Forelimb muscle (tissue), 1 donor: ENCODE data around the gene SFTA2. TPM values are rescaled to one million over a fixed set of nuclear protein-coding genes. Genes with fewer than 3 reads are reported as not detected.
"Not testable (repeated sequence)": the region's sequence is repeated elsewhere in the genome, so short reads cannot be mapped to it uniquely, and the experiment has no call there.

Experiments
- DNase-seq: peaks from one replicate; pipeline ENCODE4 v3.0.0-alpha.2; 2013; ENCODE audit warnings: low read depth
- polyA plus RNA-seq: library from polyadenylated mRNA; unstranded; fragments of 120-200 nt; gene quantifications from one replicate; pipeline ENCODE4 v1.2.1, GENCODE V29; 2013; ENCODE audit not compliant: insufficient read length

SFTA2 gene
- polyA plus RNA-seq, 1 donor = not detected

- no peak for DNase-seq
Measured at GRCh38 chr6:30912746-30913520, 19.0 kb downstream of the SFTA2 start.

DNA sequence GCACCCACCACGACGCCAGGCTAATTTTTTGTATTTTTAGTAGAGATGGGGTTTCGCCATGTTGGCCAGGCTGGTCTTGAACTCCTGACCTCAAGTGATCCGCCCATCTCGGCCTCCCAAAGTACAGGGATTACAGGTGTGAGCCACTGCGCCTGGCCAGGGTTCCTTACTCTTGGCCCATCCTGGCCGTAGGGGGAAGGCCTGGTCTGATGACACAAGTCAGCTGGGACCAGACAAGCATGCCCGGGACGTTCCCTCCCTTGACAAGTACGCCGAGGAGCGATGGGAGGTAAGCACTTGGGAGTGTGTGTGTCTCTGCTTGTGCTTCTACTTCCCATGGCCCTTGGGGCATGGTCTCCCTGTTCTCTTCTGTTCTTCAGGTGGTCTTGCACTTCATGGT lies 21.5 kb downstream of the SFTA2 start:
- DNase-seq = not testable (repeated sequence)

DNA sequence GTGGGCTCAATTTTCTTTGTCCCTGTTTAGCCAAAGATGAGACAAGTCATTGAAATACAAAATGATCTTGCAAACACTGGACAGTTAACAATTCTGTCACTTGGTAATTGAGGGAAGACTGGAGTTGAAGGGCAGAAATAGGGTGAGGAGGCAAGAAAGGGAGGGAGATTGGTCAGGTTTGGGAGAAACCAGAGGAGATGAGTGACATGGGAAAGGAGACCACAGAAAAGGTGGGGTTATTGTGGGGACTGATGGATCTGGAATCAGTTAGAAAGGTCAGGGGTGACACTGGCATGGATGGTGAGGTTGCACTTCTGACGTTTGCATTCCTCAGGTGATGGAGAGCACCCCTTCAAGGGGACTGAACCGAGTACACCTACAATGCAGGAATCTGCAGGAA lies 23.3 kb downstream of the SFTA2 start:
- DNase-seq = no peak

- DNase-seq = peak; percentile 98
Measured at GRCh38 chr6:30907758-30908591, 24.0 kb downstream of the SFTA2 start, which contains the start of gene GTF2H4. GTF2H4 (plus strand) TSS chr6:30908207.

DNA sequence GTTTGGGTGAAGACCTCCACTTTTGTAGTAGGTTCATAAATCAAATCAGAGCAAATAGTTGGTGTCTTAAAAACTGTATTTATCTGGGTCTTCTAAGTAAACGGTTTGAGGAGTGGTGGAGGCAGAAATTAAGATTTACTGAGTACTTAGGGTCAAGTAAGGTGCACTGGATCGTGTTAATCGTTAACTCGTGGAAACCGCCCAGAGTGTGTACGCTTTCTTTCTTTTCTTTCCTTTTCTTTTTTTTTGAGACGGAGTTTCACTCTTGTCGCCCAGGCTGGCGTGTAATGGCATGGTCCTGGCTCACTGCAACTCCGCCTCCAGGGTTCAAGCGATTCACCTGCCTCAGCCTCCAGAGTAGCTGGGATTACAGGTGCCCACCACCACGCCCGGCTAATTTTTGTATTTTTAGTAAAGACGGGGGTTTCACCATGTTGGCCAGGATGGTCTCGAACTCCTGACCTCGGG lies 24.6 kb downstream of the SFTA2 start:
- not testable (repeated sequence) for DNase-seq

DNA sequence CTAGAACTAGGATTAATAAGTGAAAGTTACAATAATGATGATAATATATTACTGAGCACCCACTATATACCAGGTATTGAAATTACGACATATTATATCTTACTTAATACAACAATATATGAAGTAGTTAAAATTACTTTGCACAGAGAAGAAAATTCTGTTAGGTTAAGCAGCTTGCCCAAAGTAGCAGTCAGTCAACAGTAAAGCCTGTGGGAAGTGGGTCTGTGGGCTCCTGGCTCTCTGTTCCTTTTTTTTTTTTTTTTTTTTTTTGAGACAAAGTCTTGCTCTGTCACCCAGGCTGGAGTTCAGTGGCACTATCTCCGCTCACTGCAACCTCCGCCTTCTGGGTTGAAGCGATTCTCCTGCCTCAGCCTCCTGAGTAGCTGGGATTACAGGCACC lies 28.7 kb downstream of the SFTA2 start:
- DNase-seq = no peak

- DNase-seq = no peak
Measured at GRCh38 chr6:30902709-30903108, 29.3 kb downstream of the SFTA2 start.

DNA sequence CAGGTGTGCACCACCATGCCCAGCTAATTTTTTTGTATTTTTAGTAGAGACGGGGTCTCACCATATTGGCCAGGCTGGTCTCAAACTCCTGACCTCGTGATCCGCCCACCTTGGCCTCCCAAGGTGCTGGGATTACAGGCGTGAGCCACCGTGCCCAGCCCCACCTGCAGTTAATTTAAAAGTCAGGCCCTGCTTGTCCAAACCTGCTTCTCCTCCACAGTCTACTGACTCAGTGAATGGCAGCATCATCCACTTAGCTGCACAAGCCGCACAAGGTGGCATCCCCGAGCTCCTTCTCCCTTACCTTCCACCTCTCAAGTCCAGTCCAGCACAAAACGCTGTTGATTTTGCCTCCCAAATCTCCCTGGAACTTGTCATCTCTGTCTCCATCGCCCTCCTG lies 29.8 kb downstream of the SFTA2 start:
- not testable (repeated sequence) for DNase-seq

- no peak for DNase-seq
Measured at GRCh38 chr6:30901436-30901835, 30.5 kb downstream of the SFTA2 start.

- DNase-seq = no peak
Measured at GRCh38 chr6:30900863-30901417, 31.0 kb downstream of the SFTA2 start.

DNA sequence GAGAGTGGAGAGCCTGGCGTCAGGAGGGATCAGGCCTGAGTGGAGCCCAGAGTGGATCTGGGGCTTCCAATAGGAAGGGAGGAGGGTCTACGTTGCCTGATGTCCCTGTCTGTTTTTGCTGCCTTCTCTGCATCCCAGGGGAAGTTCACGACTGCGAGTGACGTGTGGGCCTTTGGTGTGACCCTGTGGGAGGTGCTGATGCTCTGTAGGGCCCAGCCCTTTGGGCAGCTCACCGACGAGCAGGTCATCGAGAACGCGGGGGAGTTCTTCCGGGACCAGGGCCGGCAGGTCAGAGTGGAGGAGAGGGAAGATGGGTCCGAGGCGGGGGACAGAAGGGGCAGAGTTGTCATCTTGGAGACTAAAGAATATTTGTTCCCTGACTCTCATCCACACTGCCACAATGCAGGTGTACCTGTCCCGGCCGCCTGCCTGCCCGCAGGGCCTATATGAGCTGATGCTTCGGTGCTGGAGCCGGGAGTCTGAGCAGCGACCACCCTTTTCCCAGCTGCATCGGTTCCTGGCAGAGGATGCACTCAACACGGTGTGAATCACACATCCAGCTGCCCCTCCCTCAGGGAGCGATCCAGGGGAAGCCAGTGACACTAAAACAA lies 33.1 kb downstream of the SFTA2 start:
- no peak for DNase-seq

- no peak for DNase-seq
Measured at GRCh38 chr6:30897882-30898281, 34.1 kb downstream of the SFTA2 start.

- no peak for DNase-seq
Measured at GRCh38 chr6:30896541-30896940, 35.4 kb downstream of the SFTA2 start.

GRCh38 chr6:30895343-30895742 lies 36.6 kb downstream of the SFTA2 start:
- DNase-seq = no peak

DNA sequence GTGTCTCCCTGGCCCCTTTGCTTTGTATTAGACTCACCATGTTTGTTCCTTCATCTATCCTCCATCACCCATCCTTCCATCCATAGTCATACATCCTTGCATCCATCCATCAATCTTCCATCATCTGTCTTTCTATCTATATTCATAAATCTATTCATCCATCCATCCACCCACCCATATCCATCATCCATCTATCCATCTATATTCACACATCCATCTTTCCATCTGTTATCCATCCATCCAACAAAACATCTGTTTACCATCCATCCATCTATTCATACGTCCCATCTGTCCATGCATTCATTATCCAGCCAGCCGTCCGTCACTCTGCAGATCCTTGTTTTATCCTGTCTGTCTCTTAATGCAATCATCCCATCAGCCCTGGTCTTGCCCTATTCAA lies 37.0 kb downstream of the SFTA2 start:
- no peak for DNase-seq

- no peak for DNase-seq
Measured at GRCh38 chr6:30894381-30894780, 37.6 kb downstream of the SFTA2 start.

- no peak for DNase-seq
Measured at GRCh38 chr6:30893666-30894065, 38.3 kb downstream of the SFTA2 start.

- no peak for DNase-seq
Measured at GRCh38 chr6:30893001-30893591, 38.9 kb downstream of the SFTA2 start.

- DNase-seq = no peak
Measured at GRCh38 chr6:30891816-30892538, 40.0 kb downstream of the SFTA2 start.

DNA sequence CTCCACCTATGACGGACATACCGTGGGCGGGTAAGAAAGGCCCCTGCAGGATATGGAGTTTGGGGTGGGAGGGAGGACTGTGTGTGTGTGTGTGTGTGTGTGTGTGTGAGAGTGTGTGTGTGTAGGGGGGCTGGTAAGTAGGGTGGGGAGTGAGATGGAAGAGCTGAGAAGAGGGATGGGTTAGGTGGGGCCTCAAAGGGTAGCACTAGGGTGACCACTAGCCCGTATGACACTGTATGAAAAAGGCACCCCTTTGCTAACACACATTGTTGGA lies 40.6 kb downstream of the SFTA2 start:
- no peak for DNase-seq
